GM21717 (cell line): ENCODE data around the gene AQR.
"Not testable (repeated sequence)": the region's sequence is repeated elsewhere in the genome, so short reads cannot be mapped to it uniquely, and the experiment has no call there.

Source experiments
- ATAC-seq: cut with Tn5 transposase; IDR thresholded peaks from one replicate; pipeline ENCODE4 v1.9.1; 2021; ENCODE audit warnings: mild to moderate bottlenecking, moderate library complexity; ENCODE audit not compliant: unreplicated experiment

Gene AQR

DNA sequence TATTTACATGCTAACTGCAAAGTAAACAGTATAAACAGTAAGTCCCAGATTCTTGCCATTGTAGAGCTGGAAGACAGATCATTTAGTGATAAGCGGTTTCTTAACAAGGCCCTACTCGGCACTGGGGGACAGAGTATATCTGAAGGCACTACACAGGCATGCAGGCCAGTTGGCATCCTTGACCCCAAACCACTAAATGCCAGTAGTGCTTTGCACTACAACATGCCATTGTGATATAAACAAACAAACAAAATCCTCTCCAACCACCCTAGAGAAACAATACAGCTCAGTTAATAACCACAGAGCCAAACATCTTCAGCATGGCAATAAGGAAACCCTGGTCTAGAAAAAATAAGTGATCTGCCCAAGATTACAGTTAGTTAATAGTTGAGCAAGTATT, 5.3 kb downstream of the AQR start:
- no peak for ATAC-seq

DNA sequence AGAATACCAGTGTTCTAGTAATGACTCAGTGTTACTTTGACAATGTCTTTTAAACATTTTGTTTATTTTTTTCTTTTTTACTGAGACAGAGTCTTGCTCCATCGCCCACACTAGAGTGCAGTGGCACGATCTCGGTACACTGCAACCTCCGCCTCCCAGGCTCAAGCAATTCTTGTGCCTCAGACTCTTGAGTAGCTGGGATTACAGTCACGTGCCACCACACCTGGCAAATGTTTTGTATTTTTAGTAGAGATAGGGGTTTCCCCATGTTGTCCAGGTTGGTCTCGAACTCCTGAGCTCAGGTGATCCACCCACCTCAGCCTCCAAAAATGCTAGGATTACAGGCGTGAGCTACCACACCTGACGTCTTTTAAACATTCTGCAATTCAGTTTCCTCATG, 15.7 kb downstream of the AQR start:
- ATAC-seq: no peak

DNA sequence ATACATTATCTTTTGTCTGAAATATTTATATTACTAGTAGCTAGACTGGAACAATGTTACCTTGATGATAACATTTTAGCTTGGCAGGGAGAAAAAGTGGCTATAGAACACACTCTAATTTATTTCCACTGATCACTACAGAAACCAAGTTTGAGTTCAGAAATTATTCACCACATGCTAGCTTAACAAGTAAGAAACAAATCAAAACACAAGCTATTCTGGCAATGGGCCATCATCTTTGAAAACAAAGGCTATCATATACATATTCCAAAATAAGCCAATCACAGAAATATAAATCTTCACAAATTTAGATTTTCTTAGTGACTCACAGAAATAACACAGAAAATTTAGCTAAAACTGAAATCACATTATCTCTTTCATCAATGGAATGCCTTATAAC, 17.1 kb downstream of the AQR start:
- ATAC-seq: no peak

DNA sequence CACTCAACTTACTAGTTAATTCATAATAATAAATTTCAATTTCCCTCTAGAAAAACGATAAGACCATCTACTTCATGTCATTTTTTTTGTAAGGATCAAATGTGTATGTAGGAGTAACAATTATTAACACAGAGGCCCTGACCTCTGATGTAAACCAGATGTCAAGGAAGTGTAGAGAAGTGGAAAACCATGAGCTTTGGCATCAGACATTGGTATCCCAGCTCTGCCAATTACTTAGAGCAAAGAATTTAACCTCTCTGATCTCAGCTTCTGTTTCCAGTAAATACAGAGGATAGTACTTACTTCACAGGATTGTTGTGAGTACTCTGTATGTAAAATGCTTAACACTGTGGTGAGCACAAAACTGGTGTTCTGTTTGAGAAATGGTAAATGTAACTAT, 17.5 kb downstream of the AQR start:
- no peak for ATAC-seq

DNA sequence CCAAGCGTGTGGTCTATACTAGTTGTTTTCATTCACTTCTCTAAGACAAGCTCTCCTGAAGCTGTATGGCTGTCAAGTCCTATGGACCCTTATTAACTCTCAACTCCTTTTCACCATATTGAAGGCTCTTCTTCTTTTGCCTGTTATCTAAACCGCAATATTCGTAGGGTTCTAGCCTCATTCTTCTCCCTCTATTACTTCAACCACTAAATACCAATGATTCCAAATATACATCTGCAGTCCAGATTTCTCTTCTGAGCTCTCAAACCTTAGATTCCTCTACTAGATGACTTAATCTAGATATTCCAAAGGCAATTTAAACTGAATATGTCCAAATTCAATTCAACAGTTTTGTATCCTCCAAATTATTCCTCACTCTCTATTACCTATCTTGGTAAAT, 24.6 kb downstream of the AQR start:
- ATAC-seq: no peak

DNA sequence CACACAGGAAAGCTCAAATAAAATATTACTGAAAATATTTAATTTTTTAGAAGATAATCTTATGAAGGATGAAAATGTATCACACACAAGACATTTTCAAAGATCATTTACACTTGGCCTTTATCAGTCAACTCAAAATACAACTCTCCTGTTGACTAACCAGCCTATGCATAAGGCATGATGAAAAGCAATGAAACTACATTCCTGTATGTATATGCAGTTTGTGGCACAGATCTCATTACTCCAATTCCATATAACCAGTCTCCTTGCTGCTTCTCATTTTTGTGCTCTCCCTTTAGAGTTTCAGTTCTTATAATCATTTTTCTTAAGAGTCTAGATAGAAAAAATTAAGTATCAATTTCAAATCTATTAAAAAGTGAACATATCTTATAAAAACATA, 25.8 kb downstream of the AQR start:
- no peak for ATAC-seq

DNA sequence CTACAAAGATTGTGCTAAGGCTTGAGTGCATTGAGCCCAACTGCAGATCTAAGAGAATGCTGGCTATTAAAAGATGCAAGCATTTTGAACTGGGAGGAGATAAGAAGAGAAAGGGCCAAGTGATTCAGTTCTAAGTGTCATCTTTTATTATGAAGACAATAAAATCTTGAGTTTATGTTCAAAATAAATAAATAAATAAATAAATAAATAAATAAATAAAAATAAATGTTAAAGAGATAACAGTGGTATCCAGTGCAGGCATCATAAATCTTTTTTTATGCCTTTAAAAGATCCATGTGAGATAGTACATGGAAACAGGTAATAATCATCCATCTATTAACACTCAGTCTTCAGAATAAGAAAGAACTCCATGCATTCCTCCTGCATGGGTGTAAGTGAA, 26.3 kb downstream of the AQR start:
- ATAC-seq: not testable (repeated sequence)

DNA sequence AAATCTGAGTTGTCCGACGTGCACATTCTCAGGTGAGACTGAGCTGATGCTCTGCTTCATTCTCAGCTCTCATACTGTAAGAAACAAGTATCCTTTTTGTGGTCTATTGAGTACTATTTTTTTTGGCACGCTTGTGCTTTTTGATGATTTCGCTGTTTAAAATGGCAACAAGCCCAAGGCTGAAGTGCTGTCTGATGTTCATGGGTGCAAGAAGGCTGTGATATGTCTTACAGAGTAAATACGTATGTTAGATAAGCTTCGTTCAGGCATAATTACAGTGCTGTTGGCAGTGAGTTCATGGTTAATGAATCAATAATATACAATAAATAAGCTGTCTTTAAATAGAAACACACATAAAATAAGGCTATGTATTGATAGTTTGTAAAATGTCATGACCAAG, 27.2 kb downstream of the AQR start:
- no peak for ATAC-seq

DNA sequence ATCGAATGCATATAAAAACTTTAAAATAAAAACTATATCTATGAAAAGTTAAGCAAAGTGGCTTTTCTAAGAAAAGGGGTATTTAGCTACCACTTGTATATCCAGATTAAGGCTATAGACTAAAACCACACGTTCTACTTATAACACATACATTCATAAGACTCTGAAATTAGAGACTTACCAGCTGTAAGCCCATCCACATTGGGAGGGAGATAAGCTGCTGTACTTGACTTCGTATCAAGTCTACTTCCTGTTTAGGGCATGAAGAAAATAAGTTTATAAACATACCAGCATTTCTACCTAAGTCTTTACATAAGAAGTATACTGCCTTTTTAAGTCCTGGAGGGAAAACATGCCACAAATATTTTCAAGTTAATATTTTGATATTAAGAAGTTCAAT, 27.7 kb downstream of the AQR start:
- no peak for ATAC-seq

DNA sequence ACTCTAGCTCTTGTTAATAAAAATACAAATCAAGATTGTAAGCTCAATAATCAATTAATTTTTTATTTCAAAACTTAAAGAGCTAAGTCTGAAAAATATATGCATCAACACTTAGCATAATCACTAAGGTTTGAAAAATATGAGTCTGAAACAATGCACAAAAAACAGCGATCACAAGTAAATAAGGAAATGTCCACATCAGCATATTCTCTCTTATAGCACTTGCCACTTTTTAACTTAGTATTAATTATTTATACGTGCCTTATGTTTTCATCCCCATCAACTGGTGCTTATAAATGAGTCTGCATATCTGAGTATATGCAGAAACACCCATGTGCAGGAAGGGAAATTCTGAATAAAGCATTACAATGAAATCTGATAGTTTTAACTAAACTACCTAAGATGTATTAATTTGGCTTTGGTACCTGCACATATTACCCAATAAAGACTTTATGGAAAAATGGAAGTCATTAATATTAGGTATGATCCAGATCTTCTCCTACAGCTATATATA, 28.3 kb downstream of the AQR start:
- no peak for ATAC-seq

DNA sequence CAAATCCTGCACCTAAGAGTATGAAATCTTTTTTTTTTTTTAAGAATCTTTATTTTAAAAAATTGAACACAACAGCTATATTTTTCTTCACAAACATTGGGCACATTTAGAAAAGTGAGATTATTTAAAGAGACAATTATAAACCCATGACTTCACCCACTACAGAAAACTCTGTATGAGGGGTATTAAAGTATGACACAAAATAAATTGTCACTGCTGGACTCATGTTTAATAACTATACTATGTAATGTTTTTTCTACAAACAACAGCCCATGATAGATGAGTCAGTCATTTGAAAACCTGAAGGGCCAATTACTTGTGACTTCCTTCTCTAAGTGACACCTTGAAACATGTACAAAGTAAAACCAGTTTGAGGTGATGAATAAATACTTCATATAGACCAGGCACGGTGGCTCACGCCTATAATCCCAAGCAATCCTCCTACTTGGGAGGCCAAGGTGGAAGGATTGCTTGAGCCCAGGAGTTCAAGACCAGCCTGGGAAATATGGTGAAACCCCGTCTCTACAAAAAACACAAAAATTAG, 36.0 kb downstream of the AQR start:
- no peak for ATAC-seq

DNA sequence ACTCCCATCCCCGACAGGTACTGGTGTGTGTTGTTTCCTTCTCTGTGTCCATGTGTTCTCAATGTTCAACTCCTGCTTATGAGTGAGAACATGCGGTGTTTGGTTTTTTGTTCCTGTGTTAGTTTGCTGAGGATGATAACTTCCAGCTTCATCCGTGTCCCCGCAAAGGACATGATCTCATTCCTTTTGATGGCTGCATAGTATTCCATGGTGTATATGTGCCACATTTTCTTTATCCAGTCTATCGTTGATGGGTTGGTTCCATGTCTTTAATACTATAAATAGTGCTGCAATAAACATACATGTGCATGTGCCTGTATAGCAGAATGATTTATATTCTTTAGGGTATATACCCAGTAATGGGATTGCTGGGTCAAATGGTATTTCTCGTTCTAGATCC, 41.2 kb downstream of the AQR start:
- not testable (repeated sequence) for ATAC-seq

DNA sequence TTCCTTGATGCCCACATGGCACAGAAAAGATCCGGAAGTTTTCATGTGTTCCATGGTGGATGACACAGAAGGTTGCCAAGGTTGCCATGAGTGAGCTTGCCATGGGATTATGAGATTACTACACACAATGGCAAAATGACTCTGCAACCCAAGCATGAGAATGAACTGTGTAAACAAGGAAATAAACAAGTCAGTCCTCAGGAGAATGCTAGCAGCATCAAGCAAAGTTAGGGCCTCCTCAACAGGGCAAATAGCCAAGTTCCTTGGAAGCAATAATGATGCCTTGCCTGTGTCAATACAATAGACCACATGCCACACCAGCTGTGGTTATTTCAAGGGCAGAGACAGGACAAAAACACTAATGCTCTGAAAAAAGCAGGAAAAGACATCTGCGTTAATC, 41.8 kb downstream of the AQR start:
- ATAC-seq: no peak

DNA sequence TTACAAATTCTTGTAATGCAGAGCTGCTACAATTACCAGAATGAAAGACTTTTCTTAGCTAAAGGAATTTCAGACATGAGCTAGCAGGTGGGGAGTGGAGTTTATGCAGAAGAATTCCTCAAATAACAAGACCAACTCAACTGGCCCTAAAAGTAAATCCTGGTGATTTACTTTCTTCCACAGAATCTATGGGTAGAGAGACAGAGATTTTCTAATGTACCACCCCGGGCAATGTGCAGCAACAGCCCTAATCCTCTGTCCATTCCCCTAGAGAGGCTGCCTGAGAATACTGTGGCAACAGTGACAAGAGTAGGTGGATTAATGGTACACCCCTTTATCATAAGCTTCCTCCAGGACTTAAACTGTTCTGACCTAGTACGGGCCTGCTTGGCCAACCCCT, 55.2 kb downstream of the AQR start:
- no peak for ATAC-seq

DNA sequence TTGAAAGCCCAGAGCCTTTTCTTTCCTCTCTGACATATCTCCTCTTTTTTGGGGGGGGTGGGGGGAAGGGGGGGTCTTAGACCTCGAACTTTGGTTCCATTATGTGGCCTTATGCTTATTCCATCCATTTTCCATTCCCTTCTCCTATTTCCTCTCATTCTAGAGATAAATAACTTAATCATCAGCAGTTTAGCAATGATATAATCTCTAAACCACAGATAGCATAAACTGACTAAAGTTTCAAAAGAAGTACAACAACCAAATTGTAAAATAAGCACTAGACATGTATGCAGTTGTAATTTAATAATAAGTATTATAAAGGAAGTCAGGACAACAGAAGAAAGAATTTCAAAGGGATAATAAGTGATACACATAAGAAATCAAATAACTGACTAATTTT, 64.5 kb downstream of the AQR start:
- ATAC-seq: no peak

DNA sequence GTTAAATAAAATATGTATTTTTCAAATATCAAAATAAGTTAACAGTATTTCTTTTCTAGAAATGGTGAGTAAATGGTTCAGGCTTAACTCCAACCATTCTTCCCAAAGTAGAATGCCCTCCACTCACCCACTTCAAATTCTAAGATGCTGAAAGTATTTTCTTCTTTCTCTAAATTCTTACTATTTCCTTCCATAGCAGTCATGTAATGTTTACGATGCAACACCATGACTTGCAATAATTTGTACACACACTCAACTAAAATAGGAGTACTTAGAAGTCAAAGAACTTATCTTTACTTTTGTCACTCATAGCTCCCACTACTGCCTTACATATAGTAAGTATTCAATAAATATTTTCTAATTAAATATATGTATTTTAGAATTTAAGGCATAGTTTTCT, 65.0 kb downstream of the AQR start:
- no peak for ATAC-seq

DNA sequence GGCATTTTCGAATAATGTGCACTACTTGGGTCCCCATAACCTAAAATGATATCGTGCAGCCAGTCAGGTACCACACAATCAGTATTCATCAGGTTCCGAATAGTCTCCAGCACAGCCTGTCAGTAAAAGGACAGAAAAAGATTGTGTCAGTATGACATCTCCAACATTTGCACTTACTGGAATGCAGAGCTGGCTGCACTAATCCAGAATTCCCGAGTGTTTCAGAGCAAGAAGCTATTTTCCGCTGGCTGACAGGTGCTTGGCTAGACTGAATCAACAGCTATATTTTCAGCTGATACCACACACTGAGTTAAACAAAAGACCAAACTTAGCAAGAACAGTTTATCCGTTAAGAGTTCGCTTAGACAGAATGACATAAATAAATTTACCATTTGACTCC, 68.8 kb downstream of the AQR start:
- ATAC-seq: no peak

DNA sequence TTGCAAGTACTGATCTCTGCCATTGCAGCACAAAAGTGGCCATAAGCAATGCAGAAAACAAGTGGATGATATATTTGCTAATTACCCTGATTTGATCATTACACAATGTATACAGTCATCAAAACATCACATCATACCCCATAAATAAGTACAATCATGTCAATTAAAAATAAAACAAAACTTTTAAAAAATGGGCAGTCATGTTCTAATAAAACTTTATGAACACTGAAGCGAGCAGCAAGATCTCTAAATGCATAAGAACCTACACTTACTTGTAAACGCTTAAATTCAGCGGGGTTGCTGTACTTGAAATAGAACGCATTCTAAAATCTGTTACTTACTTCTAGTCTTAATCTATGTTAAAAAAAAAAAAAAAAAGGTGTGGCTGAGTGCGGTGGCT, 73.4 kb downstream of the AQR start:
- no peak for ATAC-seq

DNA sequence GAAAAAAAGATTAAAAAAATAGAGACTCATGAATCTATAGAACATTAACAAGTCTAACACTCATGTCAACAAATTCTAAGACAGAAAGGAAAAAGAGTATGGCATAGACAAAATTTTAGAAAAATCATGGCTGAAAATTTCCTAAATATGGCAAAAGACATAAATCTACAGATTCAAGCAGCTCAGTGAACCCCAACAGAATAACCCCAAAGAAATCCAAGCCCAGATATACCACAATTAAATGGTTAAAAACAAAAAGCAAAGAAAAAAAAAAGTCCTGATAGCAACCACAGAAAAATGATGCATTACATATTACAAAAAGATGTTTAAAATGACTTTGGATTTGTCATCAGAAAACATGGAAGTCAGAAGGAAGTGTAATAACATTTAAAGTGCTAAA, 75.6 kb downstream of the AQR start:
- no peak for ATAC-seq

DNA sequence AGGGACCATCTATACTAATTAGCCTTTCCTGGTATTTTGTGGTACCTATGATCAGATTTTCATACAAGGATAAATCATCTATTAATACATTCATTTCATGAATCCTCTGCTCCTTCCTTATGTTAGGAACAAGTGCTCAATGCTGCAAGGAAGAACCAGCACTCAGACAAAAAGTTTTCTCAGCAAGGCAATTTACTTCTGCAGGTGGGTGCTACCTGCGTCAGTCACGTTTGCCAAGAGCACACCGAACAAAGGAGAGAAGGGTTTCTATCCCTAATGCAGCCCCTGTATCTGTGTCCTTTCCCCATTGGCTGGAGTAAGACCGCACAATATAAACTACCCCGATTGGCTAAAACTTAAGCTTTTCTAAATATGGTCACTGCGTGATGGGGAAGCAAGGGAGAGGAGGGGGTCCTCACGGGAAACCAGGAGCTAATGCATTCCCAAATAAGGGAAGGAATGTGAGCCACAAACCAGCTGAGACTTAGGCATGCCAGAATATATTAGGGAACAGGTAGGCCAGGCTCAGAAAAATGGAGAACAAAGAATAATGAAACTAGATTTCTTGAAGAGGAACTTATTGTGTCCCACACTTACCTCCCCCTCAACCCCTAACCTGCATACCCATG, 76.5 kb downstream of the AQR start:
- no peak for ATAC-seq

DNA sequence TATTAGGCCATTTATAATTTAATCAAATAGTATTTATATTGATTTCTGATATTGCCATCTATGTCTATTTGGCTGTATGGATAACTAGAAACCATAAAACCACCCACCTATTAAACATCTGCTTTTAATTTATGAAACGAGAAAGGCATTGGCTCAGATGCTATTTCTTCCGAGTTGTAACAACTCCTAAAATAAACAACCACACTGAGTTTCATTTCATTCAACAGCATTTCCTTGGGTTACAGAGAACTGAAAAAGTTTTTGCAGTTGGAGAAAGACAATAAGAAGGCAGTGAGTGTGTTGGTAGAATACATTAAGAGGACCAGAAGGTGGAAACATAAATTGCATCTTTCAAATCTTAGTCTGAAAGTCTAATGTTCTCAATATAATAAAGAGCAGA, 79.1 kb downstream of the AQR start:
- no peak for ATAC-seq

DNA sequence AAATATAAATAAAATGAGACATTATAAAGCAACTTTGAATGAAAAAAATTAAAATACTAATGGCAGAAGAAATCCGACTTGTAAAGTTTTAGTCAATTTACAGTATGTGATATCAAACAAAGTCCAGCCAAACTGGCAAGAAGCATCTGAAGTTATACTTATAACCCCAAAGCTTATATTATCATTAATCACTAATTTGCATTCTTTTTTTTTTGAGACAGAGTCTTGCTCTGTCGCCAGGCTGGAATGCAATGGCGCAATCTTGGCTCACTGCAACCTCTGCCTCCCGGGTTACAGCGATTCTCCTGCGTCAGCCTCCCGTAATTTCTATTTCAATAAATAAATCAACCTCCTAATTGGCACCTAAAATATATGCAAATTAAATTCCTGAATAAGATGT, 80.1 kb downstream of the AQR start:
- ATAC-seq: no peak

DNA sequence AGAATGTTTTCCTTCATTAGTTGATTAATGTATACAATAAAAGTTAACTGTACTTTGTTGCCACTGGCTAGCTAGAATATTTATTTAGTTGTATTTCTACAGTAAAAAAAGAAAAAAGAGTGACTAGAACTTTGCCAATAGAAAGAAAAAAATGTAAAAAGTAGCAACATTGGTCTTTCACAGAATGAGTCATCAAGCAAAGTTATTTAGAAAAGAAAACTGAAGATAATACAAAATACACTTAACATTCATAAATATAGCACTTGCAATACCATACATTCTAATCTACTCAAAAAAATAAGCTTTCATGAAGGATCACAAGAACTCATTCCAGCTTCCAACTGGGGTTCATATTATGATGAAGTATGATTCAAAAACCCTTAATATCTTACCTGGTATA, 83.4 kb downstream of the AQR start:
- no peak for ATAC-seq
